Hepatocyte (in vitro differentiated cells): Measurements from ENCODE around the gene NFU1.

ENCODE experiments used
- EZH2phosphoT487 ChIP-seq: fragments of 200-600 bp; sonication (generic); IDR thresholded peaks from one replicate; pipeline ENCODE4 v1.6.1; 2018; ENCODE audit warnings: antibody characterized with exemption, mild to moderate bottlenecking, low read depth, moderate library complexity; ENCODE audit not compliant: unreplicated experiment, severe bottlenecking
- TF ChIP-seq, protein P1 (sequence below): fragments of 200-600 bp; sonication (generic); IDR thresholded peaks from 2 replicates; pipeline ENCODE4 v1.5.1; 2016; ENCODE audit warnings: antibody characterized with exemption, mild to moderate bottlenecking; ENCODE audit not compliant: poor library complexity

DNA sequence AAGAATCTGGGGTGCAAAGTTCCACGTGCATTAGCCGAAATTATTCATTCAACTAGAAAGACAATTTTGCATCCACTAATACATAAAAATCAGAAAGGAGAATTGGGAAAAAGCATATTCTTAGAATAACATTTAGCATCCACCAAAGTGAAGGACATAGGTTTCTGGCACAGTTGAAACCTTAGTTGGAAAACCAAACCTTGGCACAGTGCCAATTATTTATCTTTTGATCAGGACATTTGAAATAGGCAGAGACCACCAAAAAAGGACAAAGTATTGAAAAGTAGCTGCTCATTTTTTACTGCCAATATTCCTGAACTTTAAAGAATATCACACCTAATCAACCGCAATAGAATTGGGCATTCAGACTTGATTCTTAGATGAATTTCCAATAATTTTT lies 25.5 kb upstream of the NFU1 start:
- TF ChIP-seq, protein P1, sequence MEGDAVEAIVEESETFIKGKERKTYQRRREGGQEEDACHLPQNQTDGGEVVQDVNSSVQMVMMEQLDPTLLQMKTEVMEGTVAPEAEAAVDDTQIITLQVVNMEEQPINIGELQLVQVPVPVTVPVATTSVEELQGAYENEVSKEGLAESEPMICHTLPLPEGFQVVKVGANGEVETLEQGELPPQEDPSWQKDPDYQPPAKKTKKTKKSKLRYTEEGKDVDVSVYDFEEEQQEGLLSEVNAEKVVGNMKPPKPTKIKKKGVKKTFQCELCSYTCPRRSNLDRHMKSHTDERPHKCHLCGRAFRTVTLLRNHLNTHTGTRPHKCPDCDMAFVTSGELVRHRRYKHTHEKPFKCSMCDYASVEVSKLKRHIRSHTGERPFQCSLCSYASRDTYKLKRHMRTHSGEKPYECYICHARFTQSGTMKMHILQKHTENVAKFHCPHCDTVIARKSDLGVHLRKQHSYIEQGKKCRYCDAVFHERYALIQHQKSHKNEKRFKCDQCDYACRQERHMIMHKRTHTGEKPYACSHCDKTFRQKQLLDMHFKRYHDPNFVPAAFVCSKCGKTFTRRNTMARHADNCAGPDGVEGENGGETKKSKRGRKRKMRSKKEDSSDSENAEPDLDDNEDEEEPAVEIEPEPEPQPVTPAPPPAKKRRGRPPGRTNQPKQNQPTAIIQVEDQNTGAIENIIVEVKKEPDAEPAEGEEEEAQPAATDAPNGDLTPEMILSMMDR: no peak
- no peak for TF ChIP-seq EZH2phosphoT487
